HG03135 (cell line): ENCODE measurements around the gene ADK.
"Not testable (repeated sequence)": the region's sequence is repeated elsewhere in the genome, so short reads cannot be mapped to it uniquely, and the experiment has no call there.

Experiments used
- ATAC-seq: cut with Tn5 transposase; IDR thresholded peaks from one replicate; pipeline ENCODE4 v1.9.1; 2021; ENCODE audit warnings: mild to moderate bottlenecking, moderate library complexity; ENCODE audit not compliant: unreplicated experiment

Gene ADK

DNA sequence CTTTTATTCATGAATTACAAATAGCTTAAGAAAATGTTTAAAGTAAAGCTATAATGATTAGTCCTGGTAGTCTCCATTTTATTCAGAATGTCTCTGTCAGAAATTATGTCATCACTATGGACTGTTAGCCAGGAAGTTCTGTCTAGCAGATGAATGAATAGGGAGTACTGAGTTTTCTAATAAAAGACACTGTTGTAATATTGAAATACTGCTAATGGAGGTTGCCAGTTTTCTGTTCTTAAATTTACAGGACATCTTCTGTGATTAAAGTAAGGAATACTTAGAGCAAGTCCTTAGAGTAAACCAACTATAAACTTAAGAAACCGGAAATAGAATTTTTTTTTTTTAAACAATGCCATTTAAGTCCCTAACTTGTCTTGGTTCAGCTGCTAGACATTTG, 309.8 kb downstream of the ADK start:
- no peak for ATAC-seq

DNA sequence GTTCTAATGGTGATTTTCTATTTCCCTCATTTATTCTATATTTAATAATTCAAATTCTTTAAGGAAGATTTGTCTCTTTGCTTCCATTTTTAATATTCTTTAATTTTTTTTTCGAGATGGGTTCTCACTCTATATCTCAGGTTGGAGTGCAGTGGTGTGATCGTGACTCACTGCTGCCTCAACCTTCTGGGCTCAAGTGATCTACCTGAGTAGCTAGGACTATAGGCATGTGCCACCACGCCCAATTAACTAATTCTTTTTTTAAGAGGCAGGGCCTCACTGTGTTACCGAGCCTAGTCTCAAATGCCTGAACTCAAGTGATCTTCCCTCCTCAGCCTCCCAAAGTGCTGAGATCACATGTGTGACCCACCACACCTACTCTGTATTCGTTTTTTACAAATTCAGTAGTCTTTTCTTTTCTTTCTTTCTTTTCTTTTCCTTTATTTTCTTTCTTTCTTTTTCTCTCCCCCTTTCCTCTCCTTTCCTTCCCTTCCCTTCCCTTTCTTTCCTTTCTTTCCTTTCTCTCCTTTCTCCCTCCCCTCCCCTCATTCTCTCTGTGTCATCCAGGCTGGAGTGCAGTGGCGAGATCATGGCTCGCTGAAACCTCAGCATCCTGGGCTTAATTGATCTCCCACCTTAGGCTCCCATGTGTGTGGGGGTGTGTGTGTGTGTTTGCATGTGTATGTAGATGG, 323.1 kb downstream of the ADK start:
- ATAC-seq, result no peak

DNA sequence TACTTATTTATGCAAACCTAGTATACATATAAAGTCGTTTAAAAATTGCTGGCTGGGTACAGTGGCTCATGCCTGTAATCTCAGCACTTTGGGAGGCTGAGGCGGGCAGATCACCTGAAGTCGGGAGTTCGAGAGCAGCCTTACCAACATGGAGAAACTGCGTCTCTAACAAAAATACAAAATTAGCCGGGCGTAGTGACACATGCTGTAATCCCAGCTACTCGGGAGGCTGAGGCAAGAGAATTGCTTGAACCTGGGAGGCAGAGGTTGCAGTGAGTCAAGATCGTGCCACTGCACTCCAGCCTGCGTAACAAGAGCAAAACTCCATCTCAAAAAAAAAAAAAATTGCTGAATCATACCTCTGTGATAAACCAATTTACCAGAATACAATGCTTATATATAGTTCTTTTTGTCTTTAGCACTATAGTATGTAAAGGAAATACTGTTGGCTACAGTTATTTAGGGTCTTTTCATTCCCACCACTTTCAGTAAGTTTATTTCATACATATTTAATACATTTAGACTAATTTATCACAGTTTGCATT, 325.2 kb downstream of the ADK start:
- not testable (repeated sequence) for ATAC-seq

DNA sequence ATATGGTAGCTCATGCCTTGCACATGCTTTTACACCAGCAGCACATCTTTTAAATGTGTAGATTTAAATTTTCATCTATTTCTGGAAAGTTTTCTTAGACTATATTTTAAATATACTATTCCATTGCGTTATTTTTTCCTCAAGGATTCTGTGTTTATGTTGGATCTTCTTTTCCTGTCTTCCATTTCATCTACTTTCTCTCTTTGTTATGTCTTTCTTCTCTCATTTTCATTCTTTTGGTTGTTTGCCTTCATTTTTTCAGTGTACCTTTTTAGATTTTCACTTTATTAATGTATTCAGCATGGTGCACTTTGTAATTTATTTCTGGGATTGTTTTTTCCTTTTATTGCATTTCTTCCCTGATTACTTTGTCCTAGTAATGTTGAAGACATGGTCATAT, 329.8 kb downstream of the ADK start:
- ATAC-seq, result no peak

DNA sequence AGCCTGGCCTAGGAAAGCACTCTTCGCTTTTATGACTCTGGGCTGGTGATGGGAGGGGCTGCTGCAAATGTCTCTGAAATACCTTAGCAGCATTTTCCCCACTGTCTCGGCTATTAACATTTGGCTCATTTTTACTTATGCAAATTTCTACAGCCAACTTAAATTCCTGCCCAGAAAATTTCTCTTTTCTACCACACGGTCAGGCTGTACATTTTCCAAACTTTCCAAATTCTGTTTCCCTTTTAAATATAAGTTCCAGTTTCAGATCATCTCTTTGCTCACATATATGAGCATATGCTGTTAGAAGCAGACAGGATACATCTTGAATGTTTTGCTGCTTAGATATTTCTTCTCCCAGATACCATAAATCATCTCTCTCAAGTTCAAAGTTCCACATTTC, 332.3 kb downstream of the ADK start:
- ATAC-seq, result no peak

DNA sequence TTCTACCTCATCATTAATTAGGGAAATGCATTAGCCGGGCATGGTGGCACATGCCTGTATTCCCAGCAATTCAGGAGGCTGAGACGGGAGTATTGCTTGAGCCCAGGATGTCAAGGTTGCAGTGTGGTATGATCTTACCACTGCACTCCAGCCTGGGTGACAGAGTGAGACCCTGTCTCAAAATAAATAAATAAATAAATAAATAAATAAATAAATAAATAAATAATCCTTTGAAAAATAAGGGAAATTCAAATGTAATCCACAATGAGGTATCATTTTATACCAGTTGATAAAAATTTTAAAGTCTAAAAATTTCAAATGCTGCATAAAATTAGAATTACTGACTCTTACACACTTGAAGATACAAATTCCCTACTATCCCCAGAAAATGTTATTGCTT, 334.3 kb downstream of the ADK start:
- no peak for ATAC-seq

DNA sequence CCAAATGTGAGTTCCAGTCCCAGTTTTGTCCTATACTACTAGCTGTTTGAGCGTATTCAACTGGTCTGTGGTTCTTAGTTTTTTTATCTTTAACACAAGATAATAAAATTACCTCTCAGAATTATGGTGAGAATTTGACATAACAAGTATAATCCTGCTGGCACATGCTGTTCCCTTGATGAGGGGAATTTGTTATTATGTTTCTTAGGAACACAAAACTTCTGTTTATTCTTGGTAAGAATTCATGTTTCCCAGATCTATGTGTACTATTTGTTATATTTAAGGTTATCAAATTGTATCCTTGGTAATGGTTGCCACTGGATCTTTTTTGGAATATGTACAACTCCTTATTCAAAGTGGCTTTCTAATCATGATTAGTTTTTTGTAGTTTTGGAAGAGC, 335.6 kb downstream of the ADK start:
- ATAC-seq, result no peak

DNA sequence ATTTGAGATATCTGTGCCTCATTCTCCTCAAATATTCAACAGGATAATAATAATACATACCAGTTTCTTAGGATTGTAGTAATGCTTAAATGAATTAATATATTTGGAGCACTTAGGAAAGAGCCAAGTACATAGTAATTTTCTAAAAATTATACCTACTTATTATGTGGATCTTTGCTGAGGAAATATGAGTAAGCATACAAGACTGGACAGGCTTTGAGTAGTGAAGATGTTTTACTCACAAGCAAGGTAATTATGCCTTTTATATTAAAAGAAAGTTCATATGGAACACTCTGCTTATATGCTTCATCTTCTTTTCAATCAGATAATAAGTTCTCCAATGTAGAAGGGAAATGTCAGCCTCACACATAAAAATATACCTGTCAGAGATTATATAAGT, 337.9 kb downstream of the ADK start:
- no peak for ATAC-seq

DNA sequence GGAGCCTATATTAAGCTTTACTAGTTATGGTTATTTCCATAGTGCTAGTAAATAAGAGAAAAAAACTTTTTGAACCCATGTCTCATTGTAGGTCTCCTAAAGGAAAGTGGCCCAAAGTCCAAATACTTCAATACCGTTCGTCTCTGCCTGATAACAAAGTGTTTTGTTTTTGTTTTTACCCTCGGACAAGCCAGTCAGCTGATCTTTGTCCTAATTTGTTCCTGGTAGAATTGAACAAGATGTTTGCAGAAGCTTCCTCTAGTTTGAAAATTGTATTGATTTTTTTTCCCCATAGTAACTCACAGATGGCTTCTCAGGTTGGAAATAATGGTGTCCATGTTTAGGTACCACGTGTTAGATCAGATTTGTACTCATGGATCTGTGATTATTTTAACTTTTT, 339.5 kb downstream of the ADK start:
- ATAC-seq, result no peak

DNA sequence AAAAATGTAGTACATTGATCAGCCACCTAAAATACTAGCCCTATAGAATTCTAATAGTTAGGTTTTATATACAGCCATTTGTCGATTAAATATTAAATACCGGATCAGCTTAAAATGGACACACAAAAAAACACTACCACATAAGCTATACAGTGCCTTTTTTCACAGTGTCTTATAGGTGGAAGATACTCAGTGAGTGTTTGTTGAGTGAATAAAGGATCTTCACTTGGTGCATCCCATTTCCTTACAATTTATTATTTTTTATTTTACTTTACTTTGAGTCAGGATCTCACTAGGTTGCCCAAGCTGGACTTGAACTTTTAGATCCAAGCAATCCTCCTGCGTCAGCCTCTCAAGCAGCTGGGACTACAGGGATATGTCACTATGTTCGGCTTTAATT, 340.0 kb downstream of the ADK start:
- no peak for ATAC-seq

DNA sequence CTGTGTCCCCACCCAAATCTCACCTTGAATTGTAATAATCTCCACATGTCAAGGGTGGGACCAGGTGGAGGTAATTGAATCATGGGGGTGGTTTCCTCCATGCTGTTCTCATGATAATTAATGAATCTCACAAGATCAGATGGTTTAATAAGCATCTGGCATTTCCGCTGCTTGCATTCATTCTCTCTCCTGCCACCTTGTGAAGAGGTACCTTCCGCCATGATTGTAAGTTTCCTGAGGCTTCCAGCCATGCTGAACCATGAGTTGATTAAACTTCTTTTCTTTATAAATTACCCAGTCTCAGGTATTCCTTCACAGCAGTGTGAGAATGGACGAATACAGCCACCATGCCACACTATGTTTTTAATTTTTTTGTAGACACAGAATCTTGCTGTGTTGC, 345.3 kb downstream of the ADK start:
- not testable (repeated sequence) for ATAC-seq

DNA sequence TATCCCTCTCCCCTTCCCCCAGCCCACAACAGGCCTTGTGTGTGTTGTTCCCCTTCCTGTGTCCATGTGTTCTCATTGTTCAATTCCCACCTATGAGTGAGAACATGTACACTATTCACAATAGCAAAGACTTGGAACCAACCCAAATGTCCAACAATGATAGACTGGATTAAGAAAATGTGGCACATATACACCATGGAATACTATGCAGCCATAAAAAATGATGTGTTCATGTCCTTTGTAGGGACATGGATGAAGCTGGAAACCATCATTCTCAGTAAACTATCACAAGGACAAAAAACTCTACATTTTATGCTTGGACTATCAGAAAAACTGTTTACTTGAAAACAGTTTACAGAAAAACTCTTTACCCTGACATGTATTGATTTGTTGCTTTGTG, 347.6 kb downstream of the ADK start:
- ATAC-seq, result not testable (repeated sequence)

DNA sequence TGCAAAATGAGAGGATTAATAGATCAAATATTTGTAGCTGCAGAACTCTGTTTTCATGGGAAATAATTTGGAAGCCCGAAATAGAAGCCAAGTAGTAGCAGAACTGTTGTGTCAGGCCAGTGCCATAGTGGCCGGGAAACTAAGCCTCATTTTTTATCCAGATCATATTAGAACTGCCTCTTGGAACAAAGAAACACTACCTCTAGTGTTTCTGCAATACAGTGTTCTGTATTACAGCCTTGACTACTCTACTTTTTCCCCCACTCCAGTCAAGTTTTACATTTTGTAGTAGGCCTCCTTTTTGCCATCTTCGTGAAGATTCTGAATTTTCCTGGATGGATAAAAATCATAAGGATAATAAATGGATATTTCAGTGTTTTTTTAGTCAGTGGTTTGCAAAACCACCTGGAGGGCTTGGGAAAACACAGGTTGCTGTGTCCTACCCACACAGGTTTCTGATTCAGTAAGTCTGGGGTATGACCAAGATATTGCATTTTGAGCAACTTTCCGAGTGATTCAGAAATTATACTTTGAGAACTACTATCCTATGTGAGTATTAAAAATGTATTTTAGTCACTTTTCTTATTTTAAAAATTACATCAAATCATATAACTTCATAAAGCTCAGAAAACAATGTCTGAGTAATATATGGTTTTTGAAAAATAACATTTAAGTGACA, 349.1 kb downstream of the ADK start:
- ATAC-seq, result no peak

DNA sequence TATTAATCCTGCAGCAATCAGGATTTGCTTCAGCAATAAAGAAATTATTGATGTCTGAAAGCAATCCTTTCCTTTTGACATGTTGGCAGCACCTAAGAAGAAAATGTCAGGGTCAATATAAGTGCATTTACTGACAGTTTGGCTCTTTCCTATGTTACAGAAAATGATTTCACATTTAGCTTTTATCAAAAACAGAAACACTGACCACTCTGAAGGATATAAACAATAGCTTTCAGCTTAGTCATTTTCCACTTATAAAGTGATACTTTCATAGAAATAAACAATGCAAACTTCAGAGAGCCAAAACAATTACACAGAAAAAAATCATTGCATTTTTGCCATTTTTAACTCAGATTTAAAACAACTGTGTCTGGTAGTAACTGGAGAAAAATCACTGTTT, 349.8 kb downstream of the ADK start:
- ATAC-seq, result no peak

DNA sequence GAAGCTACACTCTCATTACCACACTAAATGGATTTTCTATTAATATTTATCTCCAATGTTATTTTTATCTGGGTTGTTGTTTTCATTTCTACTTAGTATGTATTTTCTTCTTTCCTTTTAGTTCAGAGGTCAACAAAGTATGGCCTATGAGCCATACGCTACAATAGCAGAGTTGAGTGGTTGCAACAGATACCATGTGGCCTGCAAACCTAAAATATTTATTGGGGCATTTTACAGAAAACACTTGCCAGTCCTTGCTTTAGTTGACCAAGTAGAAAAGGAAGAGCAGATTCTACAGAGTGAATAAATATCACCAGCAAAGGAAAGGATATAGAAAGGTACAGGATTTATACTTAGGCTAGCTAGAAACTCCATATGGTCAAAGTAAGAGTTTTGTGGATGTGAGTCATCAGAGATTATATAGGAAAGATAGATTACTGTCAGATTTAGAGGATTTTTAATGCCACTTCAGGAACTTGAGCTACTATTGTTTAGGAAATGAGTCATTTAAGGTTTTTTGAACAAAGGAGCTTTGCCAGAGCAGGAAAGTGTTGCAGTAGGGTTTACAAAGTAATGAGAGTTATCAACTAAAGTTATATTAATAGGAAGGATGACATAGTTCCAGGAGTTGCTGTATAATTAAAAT, 352.1 kb downstream of the ADK start:
- no peak for ATAC-seq

DNA sequence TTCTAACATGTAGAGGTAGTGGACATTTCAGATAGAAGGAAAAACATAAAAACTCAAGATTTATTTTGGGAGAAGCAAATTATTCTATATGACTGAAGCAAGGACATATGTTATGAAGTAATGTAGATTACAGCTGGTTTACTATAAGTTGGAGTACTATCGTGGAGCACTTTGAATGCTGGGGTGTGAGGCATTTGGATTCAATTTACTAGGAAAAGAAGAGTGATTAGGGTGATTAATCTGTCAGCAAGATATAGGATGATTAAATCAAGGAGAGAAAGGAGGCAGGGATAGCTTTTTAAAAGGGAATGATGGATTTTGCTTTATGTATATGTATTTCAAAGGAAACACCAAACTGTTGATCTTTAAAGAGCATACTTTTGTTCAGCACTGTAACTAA, 356.9 kb downstream of the ADK start:
- no peak for ATAC-seq

DNA sequence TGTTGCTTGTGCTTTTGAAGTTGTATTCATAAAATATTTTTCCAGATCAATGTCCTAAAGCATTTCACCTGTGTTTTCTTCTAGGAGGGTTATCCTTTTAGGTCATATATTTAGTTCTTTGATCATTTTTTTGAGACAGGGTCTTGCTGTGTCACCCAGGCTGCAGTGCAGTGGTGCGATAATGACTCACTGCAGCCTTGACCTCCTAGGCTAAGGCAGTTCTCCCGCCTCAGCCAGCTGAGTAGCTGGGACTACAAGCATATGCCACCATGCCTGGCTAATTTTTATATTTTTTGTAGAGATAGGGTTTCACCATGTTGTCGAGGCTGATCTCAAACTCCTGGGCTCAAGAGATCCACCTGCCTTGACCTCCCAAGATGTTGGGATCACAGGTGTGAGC, 359.6 kb downstream of the ADK start:
- no peak for ATAC-seq

DNA sequence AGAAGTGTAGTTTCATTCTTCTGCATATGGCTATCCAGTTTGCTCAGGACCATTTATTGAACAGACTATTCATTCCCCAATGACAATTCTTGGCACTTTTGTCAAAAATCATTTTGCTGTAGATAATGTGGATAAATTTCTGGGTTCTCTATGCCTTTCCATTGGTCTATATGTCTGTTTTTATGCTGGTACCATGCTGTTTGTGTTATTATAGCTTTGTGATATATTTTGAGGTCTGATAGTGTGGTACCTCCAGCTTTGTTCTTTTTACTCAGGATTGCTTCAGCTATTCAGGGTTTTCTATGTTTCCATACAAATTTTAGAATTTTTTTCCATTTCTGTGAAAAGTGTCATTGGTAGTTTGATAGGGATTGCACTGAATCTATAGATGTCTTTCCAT, 360.0 kb downstream of the ADK start:
- no peak for ATAC-seq

DNA sequence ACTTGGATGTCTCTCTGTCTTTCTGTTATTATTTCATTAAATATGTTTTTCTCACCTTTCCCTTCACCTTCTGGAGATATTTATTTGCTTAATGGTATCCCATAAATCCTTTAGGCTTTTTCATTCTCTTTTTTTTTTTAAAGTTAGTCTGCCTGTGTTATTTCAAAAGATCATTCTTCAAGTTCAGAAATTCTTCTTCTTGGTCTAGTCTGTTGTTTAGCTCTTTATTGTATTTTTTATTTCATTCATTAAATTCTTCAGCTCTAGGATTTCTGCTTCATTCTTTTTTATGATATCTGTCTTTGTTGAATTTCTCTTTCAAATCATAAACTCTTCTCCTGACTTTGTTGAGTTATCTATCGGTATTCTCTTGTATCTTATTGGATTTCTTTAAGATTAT, 363.3 kb downstream of the ADK start:
- no peak for ATAC-seq

DNA sequence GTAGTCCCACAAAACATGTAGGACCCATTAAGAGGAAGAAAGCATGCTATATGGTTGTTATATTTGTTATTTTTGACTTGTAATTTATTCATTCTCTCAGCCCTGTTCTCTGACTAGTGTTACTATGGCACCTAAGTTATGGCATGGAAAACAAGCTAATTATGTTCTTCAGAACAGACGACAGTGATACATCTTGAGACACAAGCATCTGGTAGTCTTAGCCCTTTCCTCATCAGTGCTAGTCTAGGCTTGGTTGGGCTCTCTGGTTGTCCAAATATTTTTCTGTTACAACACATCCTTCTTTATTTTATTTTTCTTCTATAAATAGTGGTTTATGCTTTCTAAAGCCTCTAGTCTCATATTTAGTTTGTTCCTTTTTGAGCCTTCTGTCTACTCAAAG, 367.0 kb downstream of the ADK start:
- ATAC-seq, result no peak

DNA sequence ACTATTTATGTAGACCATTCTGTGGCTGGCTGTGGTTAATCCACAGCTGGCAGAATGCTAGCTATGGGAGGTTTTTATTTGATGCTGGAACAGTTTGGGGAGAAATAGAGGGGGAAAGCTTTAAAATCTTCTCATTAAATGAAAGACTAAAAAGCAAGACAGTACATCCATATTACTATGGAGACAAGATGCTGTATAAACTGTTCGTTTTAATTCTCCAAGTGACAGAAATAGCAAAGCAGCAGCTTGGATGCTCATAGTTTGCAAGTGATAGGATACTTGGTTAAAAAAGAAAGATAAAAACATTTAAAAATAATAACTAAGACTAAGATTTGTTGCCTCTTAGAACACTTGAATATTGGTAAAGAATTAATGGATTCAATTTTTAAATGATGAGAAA, 370.5 kb downstream of the ADK start:
- no peak for ATAC-seq

DNA sequence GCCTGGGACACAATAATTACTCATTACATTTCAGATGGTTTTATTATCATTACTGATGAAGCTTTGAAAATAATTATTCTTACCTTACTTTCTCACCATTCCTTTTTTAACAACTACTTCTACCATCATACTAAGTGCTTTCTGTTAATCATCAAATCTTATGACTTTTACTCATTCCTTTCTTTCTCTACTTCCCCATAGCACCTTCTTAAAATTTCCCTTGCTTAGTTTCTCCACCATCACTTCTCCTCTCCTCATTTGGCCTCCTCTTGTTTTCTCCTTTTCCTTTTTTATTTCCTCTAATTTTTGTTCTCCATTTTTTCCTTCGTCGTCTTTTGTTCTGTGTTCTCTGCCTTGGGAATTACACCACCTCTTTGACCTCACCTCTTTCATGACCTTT, 372.2 kb downstream of the ADK start:
- no peak for ATAC-seq
